ENCODE measurements around the gene OTOP3.

GRCh38 chr17:74970395-74970794, 34.7 kb downstream of the OTOP3 start:
- TF ChIP-seq CTCF (IDR thresholded peaks at IDR 0.05) (no peak), POLR2A (IDR thresholded peaks at IDR 0.05) (no peak)

All from esophagus squamous epithelium (tissue), 4 donors.